IPS-18a (cell line): ENCODE data around the gene PTPRT.

ENCODE experiments used
- H3K27ac ChIP-seq: one replicate; pipeline ENCODE4 v1.5.1; 2013; ENCODE audit warnings: low read length
- H3K27me3 ChIP-seq: one replicate; pipeline ENCODE4 v1.6.1; 2013; ENCODE audit warnings: mild to moderate bottlenecking, low read length; ENCODE audit not compliant: control insufficient read depth, insufficient read depth
- H3K36me3 ChIP-seq: one replicate; pipeline ENCODE4 v1.6.1; 2013; ENCODE audit warnings: low read depth, low read length; ENCODE audit not compliant: control insufficient read depth
- H3K4me1 ChIP-seq: one replicate; pipeline ENCODE4 v1.6.1; 2013; ENCODE audit warnings: low read depth, low read length; ENCODE audit not compliant: control insufficient read depth
- H3K4me3 ChIP-seq: one replicate; pipeline ENCODE4 v1.5.1; 2013; ENCODE audit warnings: low read length
- H3K9ac ChIP-seq: one replicate; pipeline ENCODE4 v1.6.1; 2013; ENCODE audit warnings: mild to moderate bottlenecking, low read length, moderate library complexity
- H3K9me3 ChIP-seq: one replicate; pipeline ENCODE4 v1.6.1; 2013; ENCODE audit warnings: low read depth, low read length; ENCODE audit not compliant: control insufficient read depth

Gene PTPRT

GRCh38 chr20:42352096-42352495 is 837.6 kb downstream of the PTPRT start:
- Histone ChIP-seq H3K4me3 (no peak overlapping the region), H3K27me3 (no peaks in the 10 kb centered on the region), H3K4me1 (peaks cover 5% of the 10 kb centered on the region), H3K36me3 (no peaks in the 10 kb centered on the region), H3K27ac (no peak overlapping the region), H3K9me3 (no peaks in the 10 kb centered on the region), H3K9ac (no peak overlapping the region)

GRCh38 chr20:42350521-42350920 is 839.2 kb downstream of the PTPRT start:
- Histone ChIP-seq H3K9ac (no peak overlapping the region), H3K36me3 (no peaks in the 10 kb centered on the region), H3K9me3 (no peaks in the 10 kb centered on the region), H3K4me3 (no peak overlapping the region), H3K27me3 (no peaks in the 10 kb centered on the region), H3K27ac (no peak overlapping the region), H3K4me1 (peaks cover 5% of the 10 kb centered on the region)

GRCh38 chr20:42346189-42347170 is 843.2 kb downstream of the PTPRT start:
- Histone ChIP-seq H3K27ac (no peak overlapping the region), H3K9ac (no peak overlapping the region), H3K36me3 (no peaks in the 10 kb centered on the region), H3K9me3 (no peaks in the 10 kb centered on the region), H3K27me3 (no peaks in the 10 kb centered on the region), H3K4me3 (no peak overlapping the region), H3K4me1 (no peaks in the 10 kb centered on the region)

- H3K27me3 ChIP-seq: no peaks in the 10 kb centered on the region
- H3K4me1 ChIP-seq: peaks cover 6% of the 10 kb centered on the region
- H3K36me3 ChIP-seq: no peaks in the 10 kb centered on the region
- H3K9ac ChIP-seq: no peak overlapping the region
- no peak overlapping the region for H3K27ac ChIP-seq
- H3K9me3 ChIP-seq: no peaks in the 10 kb centered on the region
- H3K4me3 ChIP-seq: no peak overlapping the region
These were observed 848.1 kb downstream of the PTPRT start for GRCh38 chr20:42341654-42342053.

DNA sequence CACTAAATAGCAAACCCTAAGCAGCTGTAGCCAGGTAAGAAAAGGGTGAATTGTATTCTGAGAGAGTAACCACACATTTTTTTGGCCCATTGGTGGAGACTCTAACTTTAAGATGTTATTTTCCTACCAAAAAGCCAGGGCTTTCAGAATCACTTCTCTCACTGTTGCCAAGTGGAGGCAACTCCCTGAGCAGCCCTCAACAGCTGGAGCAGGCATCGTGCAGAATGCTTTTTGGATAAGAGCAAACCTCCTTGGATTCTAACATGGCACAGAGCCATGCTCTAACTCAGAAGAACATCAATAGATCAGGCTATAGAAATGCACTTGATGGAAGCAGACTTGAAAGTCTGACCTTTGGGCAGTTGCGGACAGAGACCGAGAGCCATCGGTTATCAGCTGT is 849.3 kb downstream of the PTPRT start:
- H3K36me3 ChIP-seq: no peaks in the 10 kb centered on the region
- H3K9me3 ChIP-seq: no peaks in the 10 kb centered on the region
- peaks cover 6% of the 10 kb centered on the region for H3K4me1 ChIP-seq
- H3K27me3 ChIP-seq: no peaks in the 10 kb centered on the region
- no peak overlapping the region for H3K9ac ChIP-seq
- no peak overlapping the region for H3K4me3 ChIP-seq
- H3K27ac ChIP-seq: no peak overlapping the region

- no peak overlapping the region for H3K9ac ChIP-seq
- H3K4me1 ChIP-seq: peaks cover 6% of the 10 kb centered on the region
- no peak overlapping the region for H3K4me3 ChIP-seq
- H3K27ac ChIP-seq: no peak overlapping the region
- H3K36me3 ChIP-seq: no peaks in the 10 kb centered on the region
- H3K27me3 ChIP-seq: no peaks in the 10 kb centered on the region
- H3K9me3 ChIP-seq: no peaks in the 10 kb centered on the region
These were observed 851.2 kb downstream of the PTPRT start for GRCh38 chr20:42338294-42339201.

- Histone ChIP-seq H3K4me3 (no peak overlapping the region), H3K9ac (no peak overlapping the region), H3K36me3 (no peaks in the 10 kb centered on the region), H3K27ac (no peak overlapping the region), H3K9me3 (no peaks in the 10 kb centered on the region), H3K27me3 (no peaks in the 10 kb centered on the region), H3K4me1 (peaks cover 6% of the 10 kb centered on the region)
These were observed 853.1 kb downstream of the PTPRT start for GRCh38 chr20:42336576-42336975.

GRCh38 chr20:42319252-42320013 is 870.3 kb downstream of the PTPRT start:
- Histone ChIP-seq H3K36me3 (no peaks in the 10 kb centered on the region), H3K4me3 (no peak overlapping the region), H3K27me3 (no peaks in the 10 kb centered on the region), H3K9ac (no peak overlapping the region), H3K4me1 (peaks cover 6% of the 10 kb centered on the region), H3K27ac (no peak overlapping the region), H3K9me3 (no peaks in the 10 kb centered on the region)

DNA sequence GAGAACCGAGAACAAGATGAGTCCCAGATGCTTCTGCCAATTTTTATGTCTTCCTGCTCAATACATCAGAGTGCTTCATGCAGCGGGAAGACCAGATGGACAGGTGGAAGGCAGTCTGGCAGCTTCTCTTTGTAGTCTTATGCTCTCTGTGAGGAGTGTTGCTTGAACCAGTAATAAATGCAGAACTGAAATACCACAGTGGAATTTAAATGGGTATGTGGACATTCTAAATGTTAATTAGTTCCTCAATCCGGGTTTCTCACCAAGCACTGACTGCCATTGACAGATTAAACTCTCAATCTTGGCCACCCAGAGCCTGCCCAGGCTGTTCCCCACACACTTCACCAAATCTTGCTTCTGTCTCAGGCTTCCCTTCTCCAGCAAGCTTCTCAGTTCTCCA is 876.0 kb downstream of the PTPRT start:
- no peak overlapping the region for H3K9ac ChIP-seq
- peaks cover 9% of the 10 kb centered on the region for H3K4me1 ChIP-seq
- H3K9me3 ChIP-seq: no peaks in the 10 kb centered on the region
- no peaks in the 10 kb centered on the region for H3K27me3 ChIP-seq
- no peak overlapping the region for H3K27ac ChIP-seq
- H3K4me3 ChIP-seq: no peak overlapping the region
- no peaks in the 10 kb centered on the region for H3K36me3 ChIP-seq

GRCh38 chr20:42309050-42309449 is 880.7 kb downstream of the PTPRT start:
- Histone ChIP-seq H3K27ac (no peak overlapping the region), H3K4me3 (no peak overlapping the region), H3K9ac (no peak overlapping the region), H3K4me1 (peaks cover 5% of the 10 kb centered on the region), H3K27me3 (no peaks in the 10 kb centered on the region), H3K9me3 (no peaks in the 10 kb centered on the region), H3K36me3 (no peaks in the 10 kb centered on the region)

DNA sequence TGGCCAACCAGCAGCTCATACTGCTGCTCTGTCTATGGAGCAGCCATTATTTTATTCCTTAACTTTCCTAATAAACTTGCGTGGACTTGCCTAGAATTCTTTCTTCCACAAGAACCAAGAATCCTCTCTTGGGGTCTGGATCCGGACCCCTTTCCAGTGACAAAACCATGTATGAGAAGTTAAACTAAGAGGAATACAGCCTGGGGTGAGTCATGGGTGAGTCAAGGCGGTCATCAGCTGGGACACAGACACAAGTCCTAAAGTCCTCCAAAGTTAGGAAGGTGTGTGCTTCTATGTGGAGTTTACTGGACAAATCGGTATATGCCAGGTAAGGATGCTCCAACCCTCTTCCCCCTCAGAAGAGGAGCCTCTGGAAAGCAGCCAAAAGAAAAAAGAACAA is 881.5 kb downstream of the PTPRT start:
- Histone ChIP-seq H3K27me3 (no peaks in the 10 kb centered on the region), H3K4me3 (no peak overlapping the region), H3K4me1 (peaks cover 5% of the 10 kb centered on the region), H3K27ac (no peak overlapping the region), H3K36me3 (no peaks in the 10 kb centered on the region), H3K9me3 (no peaks in the 10 kb centered on the region), H3K9ac (no peak overlapping the region)
